Activated B cell treated with CpG ODN at 0.5 μM for 24 hours (primary cell): ENCODE measurements around the gene APBB3. TPM values are rescaled to one million over a fixed set of nuclear protein-coding genes. Genes with fewer than 3 reads are reported as not detected.

Experiments used
- ATAC-seq: fragments of 200-7000 bp; cut with Tn5 transposase; one replicate; pipeline ENCODE4 v1.10.0; 2021; ENCODE audit warnings: low read depth, mild to moderate bottlenecking, moderate library complexity
- CTCF ChIA-PET: fragments of 350-600 bp; sonication (Branson Sonifier 250); formaldehyde crosslinking; loops from one replicate; lab custom pipeline; 2021; ENCODE audit warnings: antibody characterized with exemption; lab: Charles Lee
- POLR2A ChIA-PET: fragments of 350-600 bp; sonication (Branson Sonifier 250); formaldehyde crosslinking; loops from one replicate; lab custom pipeline; 2021; ENCODE audit warnings: antibody characterized with exemption; lab: Charles Lee
- DNase-seq: peaks from one replicate; pipeline ENCODE4 v3.0.0; 2022
- H3K27ac Mint-ChIP-seq: one replicate; pipeline ENCODE4 v1.8.0; 2020; ENCODE audit warnings: mixed read lengths
- H3K27me3 Mint-ChIP-seq: one replicate; pipeline ENCODE4 v1.8.0; 2021; ENCODE audit warnings: mixed read lengths
- H3K36me3 Mint-ChIP-seq: one replicate; pipeline ENCODE4 v1.8.0; 2021; ENCODE audit warnings: low read depth, mixed read lengths
- H3K4me1 Mint-ChIP-seq: one replicate; pipeline ENCODE4 v1.8.0; 2021; ENCODE audit warnings: mixed read lengths
- H3K4me3 Mint-ChIP-seq: one replicate; pipeline ENCODE4 v1.8.0; 2020; ENCODE audit warnings: mild to moderate bottlenecking, mixed read lengths
- H3K9me3 Mint-ChIP-seq: one replicate; pipeline ENCODE4 v1.8.0; 2020; ENCODE audit warnings: mixed read lengths
- intact Hi-C: fragments of 100-400 bp; cut with micrococcal nuclease; formaldehyde crosslinking; loops from one replicate; pipeline ENCODE4 v1.15.1; 2024
- total RNA-seq: library from RNA; stranded (reverse); gene quantifications from 2 replicates; pipeline ENCODE4 v1.2.3, GENCODE V29; 2022
- TF ChIP-seq, protein P1 (sequence below): fragments of 200-600 bp; IDR thresholded peaks from one replicate; pipeline ENCODE4 v1.8.0; 2022; ENCODE audit warnings: antibody characterized with exemption, mild to moderate bottlenecking

APBB3 gene
- total RNA-seq, 1 donor from 2014 or later, result 37.5 TPM

DNA sequence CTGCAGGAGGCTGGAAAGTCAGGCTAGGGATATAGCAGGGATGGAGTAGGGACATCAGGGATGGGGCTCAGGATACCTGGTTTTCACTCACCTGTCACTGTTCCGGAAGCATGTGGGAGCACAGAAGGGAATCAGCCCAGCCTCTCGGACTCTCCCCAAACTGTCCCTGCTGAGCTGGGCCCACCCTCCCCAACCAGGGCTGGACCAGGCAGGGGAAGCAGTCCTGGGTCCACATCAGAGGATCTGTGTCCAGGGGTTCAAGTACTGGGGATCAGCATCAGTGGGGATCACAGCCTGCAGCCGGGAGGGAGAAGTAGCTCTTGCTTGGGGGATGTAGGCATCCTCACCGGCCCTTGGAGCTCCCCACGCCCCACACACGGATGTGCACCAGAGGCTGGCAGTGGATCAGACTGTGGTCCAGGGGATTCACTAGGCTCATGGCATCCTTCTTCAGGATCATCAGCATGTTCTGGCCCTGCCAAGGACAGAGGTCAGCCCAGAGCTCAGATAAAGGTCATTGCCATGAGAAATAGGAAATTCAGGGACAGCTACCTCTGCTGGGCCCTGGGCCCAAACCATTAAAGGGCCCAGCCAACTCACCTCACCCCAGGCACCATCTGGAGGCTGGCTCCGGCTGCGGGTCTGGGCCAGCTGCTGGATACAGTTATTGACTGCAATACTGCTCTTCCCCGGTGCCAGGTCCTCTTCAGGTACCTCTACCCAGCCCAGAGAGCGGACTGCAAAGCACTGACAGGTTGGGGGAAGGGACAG lies 2.5 kb downstream of the APBB3 start:
- no peak for ATAC-seq
- Mint-ChIP-seq H3K4me3 (no peak overlapping the region), H3K36me3 (peaks cover 31% of the 10 kb centered on the region), H3K27me3 (no peaks in the 10 kb centered on the region), H3K27ac (no peak overlapping the region), H3K9me3 (no peaks in the 10 kb centered on the region), H3K4me1 (peaks cover 53% of the 10 kb centered on the region)
- ChIA-PET CTCF (interaction anchor here (0.8 kb wide), 1 partner anchor 10 kb away, joined by 3 read pairs; no protein-coding TSS in a partner anchor), POLR2A (interaction anchor here (1.1 kb wide), 1 partner anchor 85 kb away, joined by 3 read pairs; the partner anchor contains the start of genes IK and NDUFA2)
- TF ChIP-seq, protein P1, sequence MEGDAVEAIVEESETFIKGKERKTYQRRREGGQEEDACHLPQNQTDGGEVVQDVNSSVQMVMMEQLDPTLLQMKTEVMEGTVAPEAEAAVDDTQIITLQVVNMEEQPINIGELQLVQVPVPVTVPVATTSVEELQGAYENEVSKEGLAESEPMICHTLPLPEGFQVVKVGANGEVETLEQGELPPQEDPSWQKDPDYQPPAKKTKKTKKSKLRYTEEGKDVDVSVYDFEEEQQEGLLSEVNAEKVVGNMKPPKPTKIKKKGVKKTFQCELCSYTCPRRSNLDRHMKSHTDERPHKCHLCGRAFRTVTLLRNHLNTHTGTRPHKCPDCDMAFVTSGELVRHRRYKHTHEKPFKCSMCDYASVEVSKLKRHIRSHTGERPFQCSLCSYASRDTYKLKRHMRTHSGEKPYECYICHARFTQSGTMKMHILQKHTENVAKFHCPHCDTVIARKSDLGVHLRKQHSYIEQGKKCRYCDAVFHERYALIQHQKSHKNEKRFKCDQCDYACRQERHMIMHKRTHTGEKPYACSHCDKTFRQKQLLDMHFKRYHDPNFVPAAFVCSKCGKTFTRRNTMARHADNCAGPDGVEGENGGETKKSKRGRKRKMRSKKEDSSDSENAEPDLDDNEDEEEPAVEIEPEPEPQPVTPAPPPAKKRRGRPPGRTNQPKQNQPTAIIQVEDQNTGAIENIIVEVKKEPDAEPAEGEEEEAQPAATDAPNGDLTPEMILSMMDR, result no peak
- intact Hi-C loops, result no loop called here
- no peak for DNase-seq

DNA sequence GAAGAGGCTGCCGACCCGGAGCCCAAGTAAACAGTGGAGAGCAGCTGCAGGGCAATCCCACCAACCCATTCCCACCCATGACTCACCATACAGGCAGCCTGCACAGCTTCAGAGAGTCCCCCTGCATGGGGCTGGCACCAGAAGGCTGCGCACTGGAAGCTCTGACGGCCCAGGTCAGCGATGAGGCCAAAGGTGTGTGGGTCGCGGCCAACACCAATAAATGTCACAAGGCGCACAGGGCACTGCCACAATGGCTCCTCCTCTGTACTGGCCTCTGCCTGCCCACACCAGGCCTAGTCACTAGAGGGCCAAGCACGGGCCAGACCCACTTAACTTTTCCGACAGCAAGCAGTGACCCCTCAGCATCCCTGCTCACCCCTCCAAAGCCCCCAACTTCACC lies 4.2 kb downstream of the APBB3 start:
- TF ChIP-seq, protein P1, result no peak
- ChIA-PET CTCF (no interaction called here), POLR2A (no interaction called here)
- Mint-ChIP-seq H3K4me1 (peaks cover 55% of the 10 kb centered on the region), H3K27ac (no peak overlapping the region), H3K36me3 (peaks cover 35% of the 10 kb centered on the region), H3K4me3 (no peak overlapping the region), H3K9me3 (no peaks in the 10 kb centered on the region), H3K27me3 (no peaks in the 10 kb centered on the region)
- DNase-seq (no peak), ATAC-seq (no peak)
- intact Hi-C loops, result no loop called here

DNA sequence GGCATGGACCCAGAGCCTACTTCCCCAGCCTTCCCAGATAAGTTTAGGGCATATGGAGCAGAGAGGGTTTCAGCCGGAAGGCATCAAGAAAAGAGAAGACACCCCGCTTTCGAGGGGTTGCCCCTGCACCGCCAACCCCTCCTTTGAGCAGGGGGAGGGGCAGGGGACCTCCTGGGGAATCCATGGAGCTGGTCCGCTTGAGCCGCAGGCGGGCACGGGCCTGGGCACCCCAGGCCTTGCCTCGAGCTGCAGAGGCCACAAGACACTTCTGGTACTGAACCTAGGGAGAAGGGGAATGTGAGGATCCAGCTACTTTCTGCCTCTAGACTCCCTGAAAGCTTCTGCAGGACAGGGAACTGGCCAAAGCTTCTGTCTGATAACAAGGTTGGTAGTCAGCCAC lies 5.9 kb downstream of the APBB3 start:
- Mint-ChIP-seq H3K4me3 (no peak overlapping the region), H3K27me3 (no peaks in the 10 kb centered on the region), H3K27ac (no peak overlapping the region), H3K36me3 (peaks cover 33% of the 10 kb centered on the region), H3K9me3 (no peaks in the 10 kb centered on the region), H3K4me1 (peaks cover 57% of the 10 kb centered on the region)
- POLR2A ChIA-PET, result interaction anchor here (0.6 to 1.8 kb wide), 2 partner anchors 10 to 162 kb away, joined by 4 to 30 read pairs; partner anchors contain the start of gene EIF4EBP3
- TF ChIP-seq, protein P1, result no peak
- CTCF ChIA-PET, result no interaction called here
- DNase-seq, result no peak
- intact Hi-C loops, result no loop called here
- no peak for ATAC-seq

DNA sequence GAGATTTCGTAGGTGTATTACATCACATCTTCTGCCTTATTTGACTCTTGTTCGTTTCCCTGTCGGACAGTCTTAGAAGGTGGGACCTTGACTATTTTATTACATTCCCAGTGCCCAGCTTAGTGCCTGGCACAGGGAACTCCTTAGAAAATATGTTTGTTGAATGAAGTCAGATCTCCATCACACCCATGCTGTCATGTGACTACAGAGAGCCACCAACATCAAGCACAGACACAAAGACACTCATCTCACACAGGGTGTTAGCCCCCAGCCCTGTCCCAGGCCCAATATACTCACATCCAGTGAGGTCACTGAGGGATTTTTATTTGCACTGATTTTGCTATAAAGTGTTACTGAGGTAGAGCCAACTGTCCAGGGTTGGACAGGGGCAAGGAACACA lies 6.4 kb downstream of the APBB3 start:
- H3K4me1 Mint-ChIP-seq, result peaks cover 57% of the 10 kb centered on the region
- no peaks in the 10 kb centered on the region for H3K27me3 Mint-ChIP-seq
- no peaks in the 10 kb centered on the region for H3K9me3 Mint-ChIP-seq
- H3K4me3 Mint-ChIP-seq, result peak overlapping the region; percentile 93
- intact Hi-C loops, result loop anchor here (1.0 to 2.0 kb wide), 5 partner anchors 11 to 157 kb away; partner anchors contain the start of genes ANKHD1, EIF4EBP3, TMCO6 and WDR55
- TF ChIP-seq, protein P1, result no peak
- ChIA-PET POLR2A (interaction anchor here (1.0 to 1.8 kb wide), 6 partner anchors 10 to 156 kb away, joined by 3 to 30 read pairs (median 8); partner anchors contain the start of genes ANKHD1, EIF4EBP3, IK and NDUFA2), CTCF (no interaction called here)
- ATAC-seq (no peak), DNase-seq (no peak)
- peaks cover 39% of the 10 kb centered on the region for H3K36me3 Mint-ChIP-seq
- H3K27ac Mint-ChIP-seq, result peak overlapping the region; percentile 89
